Measurements from ENCODE around the gene MYBPH.

The MYBPH gene

GRCh38 chr1:203148579-203148978, 27.0 kb downstream of the MYBPH start:
- DNase-seq (ENCODE audit: low spot score), result no peak

GRCh38 chr1:203148127-203148526, 27.5 kb downstream of the MYBPH start:
- DNase-seq (ENCODE audit: low spot score), result no peak

GRCh38 chr1:203147376-203147775, 28.2 kb downstream of the MYBPH start:
- no peak for DNase-seq (ENCODE audit: low spot score)

- no peak for DNase-seq (ENCODE audit: low spot score)
Measured at GRCh38 chr1:203146537-203146936, 29.1 kb downstream of the MYBPH start.

GRCh38 chr1:203146042-203146369, 29.6 kb downstream of the MYBPH start:
- DNase-seq (ENCODE audit: low spot score), result no peak

- DNase-seq (ENCODE audit: low spot score), result no peak
Measured at GRCh38 chr1:203145321-203146041, 30.1 kb downstream of the MYBPH start.

GRCh38 chr1:203144661-203145060, 31.0 kb downstream of the MYBPH start:
- no peak for DNase-seq (ENCODE audit: low spot score)

GRCh38 chr1:203143641-203144040, 32.0 kb downstream of the MYBPH start:
- no peak for DNase-seq (ENCODE audit: low spot score)

GRCh38 chr1:203142684-203143408, 32.8 kb downstream of the MYBPH start:
- no peak for DNase-seq (ENCODE audit: low spot score)

- DNase-seq (ENCODE audit: low spot score), result no peak
Measured at GRCh38 chr1:203142124-203142523, 33.5 kb downstream of the MYBPH start.

- DNase-seq (ENCODE audit: low spot score), result no peak
Measured at GRCh38 chr1:203140743-203141520, 34.7 kb downstream of the MYBPH start.

GRCh38 chr1:203139976-203140475, 35.6 kb downstream of the MYBPH start:
- no peak for DNase-seq (ENCODE audit: low spot score)

GRCh38 chr1:203138066-203138465, 37.6 kb downstream of the MYBPH start:
- no peak for DNase-seq (ENCODE audit: low spot score)

- no peak for DNase-seq (ENCODE audit: low spot score)
Measured at GRCh38 chr1:203137324-203137723, 38.3 kb downstream of the MYBPH start.

- DNase-seq (ENCODE audit: low spot score), result no peak
Measured at GRCh38 chr1:203136409-203137042, 39.1 kb downstream of the MYBPH start.

- DNase-seq (ENCODE audit: low spot score), result no peak
Measured at GRCh38 chr1:203135636-203136305, 39.9 kb downstream of the MYBPH start.

GRCh38 chr1:203133970-203134725, 41.5 kb downstream of the MYBPH start:
- no peak for DNase-seq (ENCODE audit: low spot score)

- no peak for DNase-seq (ENCODE audit: low spot score)
Measured at GRCh38 chr1:203131548-203132200, 44.0 kb downstream of the MYBPH start.

GRCh38 chr1:203130358-203130985, 45.2 kb downstream of the MYBPH start:
- DNase-seq (ENCODE audit: low spot score), result no peak

Data from hematopoietic multipotent progenitor cell treated with erythropoietin and hydrocortisone succinate and interleukin-3 and kit ligand, for 15 days (in vitro differentiated cells).